8988T (cell line): ENCODE results near the gene NAP1L1.

Source experiments
- DNase-seq: peaks from one replicate; pipeline ENCODE4 v3.0.0; 2011

NAP1L1 gene

DNA sequence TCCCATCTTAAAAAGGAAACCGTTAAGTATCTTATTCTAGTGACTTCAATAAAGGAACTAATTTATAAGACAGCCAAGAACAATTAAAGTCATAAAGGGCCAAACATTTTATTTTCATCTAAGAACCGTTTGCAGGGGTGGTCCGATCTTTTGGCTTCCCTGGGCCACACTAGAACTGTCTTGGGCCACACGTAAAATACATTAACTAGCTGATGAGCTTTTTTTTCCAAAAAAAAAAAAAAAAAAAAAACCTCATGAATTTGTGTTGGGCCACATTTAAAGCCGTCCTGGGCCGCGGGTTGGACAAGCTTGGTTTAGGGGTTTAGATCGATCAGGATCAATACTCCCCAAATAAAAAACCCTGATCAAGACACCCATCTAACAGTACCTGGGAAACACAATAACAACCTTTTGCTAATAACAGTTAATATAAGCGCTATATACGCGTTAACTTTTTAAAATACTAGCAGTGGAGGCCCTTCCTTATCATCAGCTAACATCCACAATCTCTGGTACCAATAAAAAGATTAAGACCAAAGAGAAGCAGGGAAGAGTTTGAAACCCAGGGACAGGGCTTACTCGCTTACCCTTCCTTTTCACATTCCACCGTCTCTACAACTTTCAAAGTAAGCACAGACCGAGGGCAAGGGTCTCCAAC is 1.1 kb downstream of the NAP1L1 start:
- DNase-seq, result no peak

DNA sequence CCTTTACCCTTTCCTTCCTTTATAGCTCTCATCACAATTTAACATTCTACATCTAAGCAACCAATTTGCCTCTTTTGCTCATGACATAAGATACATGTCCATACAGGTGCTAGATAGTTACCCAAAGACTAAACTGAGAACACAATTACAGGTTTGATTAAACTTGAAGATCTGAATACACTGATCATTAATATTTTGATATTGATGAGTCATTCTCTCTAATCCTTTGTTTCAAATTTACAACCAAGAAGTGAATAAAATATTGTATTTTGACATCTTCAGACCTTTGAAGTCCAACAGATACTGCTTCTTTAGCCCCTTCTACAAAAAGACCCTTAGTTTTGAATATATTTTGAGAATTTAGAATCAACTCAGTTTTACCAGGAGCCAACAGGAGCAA is 2.6 kb downstream of the NAP1L1 start:
- no peak for DNase-seq

GRCh38 chr12:76080729-76081415 is 3.6 kb downstream of the NAP1L1 start:
- DNase-seq, result no peak

- no peak for DNase-seq
These were observed 4.3 kb downstream of the NAP1L1 start for GRCh38 chr12:76080017-76080728.

- DNase-seq, result no peak
These were observed 5.7 kb downstream of the NAP1L1 start for GRCh38 chr12:76078748-76079147.

GRCh38 chr12:76075448-76075847 is 9.0 kb downstream of the NAP1L1 start:
- no peak for DNase-seq

GRCh38 chr12:76074701-76075336 is 9.7 kb downstream of the NAP1L1 start:
- no peak for DNase-seq

- DNase-seq, result no peak
These were observed 10.9 kb downstream of the NAP1L1 start for GRCh38 chr12:76073561-76073960.

- DNase-seq, result no peak
These were observed 11.9 kb downstream of the NAP1L1 start for GRCh38 chr12:76072568-76072967.

- no peak for DNase-seq
These were observed 15.1 kb downstream of the NAP1L1 start for GRCh38 chr12:76069339-76069738.

GRCh38 chr12:76065917-76066316 is 18.6 kb downstream of the NAP1L1 start:
- DNase-seq, result no peak

- no peak for DNase-seq
These were observed 19.6 kb downstream of the NAP1L1 start for GRCh38 chr12:76064904-76065303.

GRCh38 chr12:76060111-76060510 is 24.4 kb downstream of the NAP1L1 start:
- no peak for DNase-seq

DNA sequence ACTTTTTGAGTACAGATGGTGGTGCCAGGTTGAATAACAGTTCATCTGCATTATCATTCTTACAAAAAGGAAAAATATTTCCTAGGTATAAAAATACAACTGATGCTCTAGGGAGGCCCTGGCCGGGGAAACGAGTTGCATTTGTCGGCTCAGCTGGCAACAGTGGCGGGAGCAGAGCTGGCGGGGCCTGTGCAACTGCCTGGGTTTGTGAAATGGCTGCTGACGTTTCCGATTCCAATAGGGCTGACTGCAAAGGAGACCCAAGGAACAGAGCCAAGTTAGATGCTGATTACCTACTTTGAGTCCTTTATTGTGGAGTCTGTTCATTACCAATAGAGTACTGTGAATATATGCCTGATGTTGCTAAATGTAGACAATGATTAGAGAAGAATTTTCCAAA is 27.2 kb downstream of the NAP1L1 start:
- no peak for DNase-seq

DNA sequence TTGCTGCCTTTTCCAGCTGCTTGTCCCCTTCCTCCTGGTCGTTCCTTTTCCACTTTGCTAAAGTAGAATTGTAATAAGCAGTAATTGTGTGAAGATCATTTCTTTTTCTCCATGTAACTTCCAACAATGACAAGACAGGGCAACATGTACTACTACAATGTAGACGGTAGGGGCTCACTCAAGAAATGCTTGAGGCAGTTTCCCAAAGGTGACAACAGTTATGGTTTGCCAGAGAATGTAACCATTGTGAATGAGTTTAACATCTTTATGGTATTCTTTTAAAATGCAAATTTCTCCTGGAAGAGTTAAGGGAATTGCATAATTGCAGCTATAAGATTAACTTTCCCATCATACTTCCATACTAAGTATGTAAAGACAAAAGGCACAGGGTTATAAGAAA is 29.1 kb downstream of the NAP1L1 start:
- no peak for DNase-seq

GRCh38 chr12:76049575-76050251 is 34.8 kb downstream of the NAP1L1 start:
- DNase-seq, result no peak

GRCh38 chr12:76047742-76048141 is 36.7 kb downstream of the NAP1L1 start:
- DNase-seq, result no peak

DNA sequence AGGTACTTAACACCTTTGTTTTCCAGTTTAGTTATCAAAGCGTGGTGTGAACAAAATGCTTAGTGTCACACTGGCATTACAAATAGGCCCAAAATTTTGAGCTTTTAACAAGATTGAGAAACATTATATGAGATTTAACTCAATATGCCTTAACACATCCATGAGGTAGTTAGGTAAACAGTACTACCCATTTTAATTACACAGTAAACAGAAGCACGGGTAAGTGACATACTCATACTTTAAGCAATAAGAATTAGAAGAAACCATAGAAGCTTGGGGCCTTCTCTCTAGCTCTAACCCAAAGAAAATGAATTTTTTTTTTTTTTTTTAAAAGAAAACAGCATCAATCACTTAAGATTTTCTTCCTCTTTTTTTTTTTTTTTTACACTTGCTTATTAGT is 37.4 kb downstream of the NAP1L1 start:
- no peak for DNase-seq

- no peak for DNase-seq
These were observed 41.1 kb downstream of the NAP1L1 start for GRCh38 chr12:76043377-76043776.

- no peak for DNase-seq
These were observed 42.3 kb downstream of the NAP1L1 start for GRCh38 chr12:76042147-76042546.

DNA sequence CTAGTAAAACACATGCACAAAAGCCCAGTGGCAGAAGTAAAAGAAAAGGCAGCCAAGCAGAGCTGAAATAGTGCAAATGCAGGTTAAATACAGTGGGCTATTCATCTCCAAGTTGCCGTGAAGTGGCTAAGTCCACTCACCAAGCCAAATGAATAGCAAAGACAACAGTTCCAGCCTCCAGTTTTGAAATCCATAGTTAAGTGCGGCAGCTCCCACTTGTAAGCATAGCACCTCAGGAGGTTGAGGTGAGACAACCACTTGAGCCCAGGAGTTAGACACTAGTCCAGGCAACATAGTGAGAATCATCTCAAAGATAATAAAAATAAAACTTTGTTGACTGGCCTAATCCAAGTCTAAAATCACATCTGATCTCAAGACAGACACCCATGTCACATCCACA is 43.1 kb downstream of the NAP1L1 start:
- no peak for DNase-seq

GRCh38 chr12:76040461-76040860 is 44.0 kb downstream of the NAP1L1 start:
- no peak for DNase-seq

GRCh38 chr12:76038176-76038575 is 46.3 kb downstream of the NAP1L1 start:
- DNase-seq, result no peak
